K562 (cell line): ENCODE results near the gene LINGO3.

Experiments used
- CTCF ChIP-seq, 3 experiments: IDR thresholded peaks in 2 of 3; conservative IDR thresholded peaks in 1 of 3; 2 replicates each; pipeline ENCODE4 v1.5.1; 2011 to 2012; ENCODE audit warnings: low read length in 3 of 3, mild to moderate bottlenecking in 3 of 3, control low read depth in 2 of 3, improper control_type of control experiment in 1 of 3, inconsistent platforms in 1 of 3, low read depth in 1 of 3, mixed read lengths in 1 of 3, moderate library complexity in 1 of 3; ENCODE audit not compliant: insufficient read depth in 2 of 3
- POLR2A ChIP-seq: fragments of 450-650 bp; conservative IDR thresholded peaks from 2 replicates; pipeline ENCODE4 v1.6.1; 2016
- REST ChIP-seq, 2 experiments: fragments of 450-650 bp; formaldehyde crosslinking in 1 of 2; IDR thresholded peaks; 2 replicates each; pipeline versions ENCODE4 v1.4.0 to v1.6.1; 2014 to 2020; ENCODE audit warnings: mild to moderate bottlenecking in 2 of 2, borderline replicate concordance in 1 of 2, low read depth in 1 of 2
- TFAM ChIP-seq: fragments of 250-450 bp; sonication (Bioruptor Pico); conservative IDR thresholded peaks from 2 replicates; pipeline ENCODE4 v1.5.0; 2021; ENCODE audit warnings: mild to moderate bottlenecking, moderate library complexity
- ZNF644 ChIP-seq: fragments of 200-800 bp; sonication (Bioruptor generic); IDR thresholded peaks from 2 replicates; pipeline ENCODE4 v1.6.1; 2016; ENCODE audit warnings: low read depth, missing genetic modification characterization, missing compliant biosample characterization

GRCh38 chr19:2320939-2321338 is 13.0 kb upstream of the LINGO3 start:
- TF ChIP-seq CTCF (IDR thresholded peaks at IDR 0.05 in 2 of 3, conservative IDR thresholded peaks at IDR 0.05 in 1 of 3; ENCODE audit: insufficient read depth in 2 of 3, low read depth in 1 of 3, low read length in 3 of 3) (no peak), POLR2A (peak; percentile 54; the same call in 1 of the 2 replicates), TFAM (CRISPR knock-in tag) (no peak), ZNF644 (no peak), REST (IDR thresholded peaks at IDR 0.05; ENCODE audit: borderline replicate concordance) (no peak), REST (CRISPR knock-in tag; IDR thresholded peaks at IDR 0.05; ENCODE audit: low read depth) (no peak)
